HG03135 (cell line): ENCODE measurements around the gene CAMK2D.

ENCODE experiments used
- ATAC-seq: cut with Tn5 transposase; IDR thresholded peaks from one replicate; pipeline ENCODE4 v1.9.1; 2021; ENCODE audit warnings: mild to moderate bottlenecking, moderate library complexity; ENCODE audit not compliant: unreplicated experiment

The CAMK2D gene

GRCh38 chr4:113496698-113497097 is 264.8 kb downstream of the CAMK2D start:
- ATAC-seq, result no peak

GRCh38 chr4:113495790-113496189 is 265.7 kb downstream of the CAMK2D start:
- no peak for ATAC-seq

DNA sequence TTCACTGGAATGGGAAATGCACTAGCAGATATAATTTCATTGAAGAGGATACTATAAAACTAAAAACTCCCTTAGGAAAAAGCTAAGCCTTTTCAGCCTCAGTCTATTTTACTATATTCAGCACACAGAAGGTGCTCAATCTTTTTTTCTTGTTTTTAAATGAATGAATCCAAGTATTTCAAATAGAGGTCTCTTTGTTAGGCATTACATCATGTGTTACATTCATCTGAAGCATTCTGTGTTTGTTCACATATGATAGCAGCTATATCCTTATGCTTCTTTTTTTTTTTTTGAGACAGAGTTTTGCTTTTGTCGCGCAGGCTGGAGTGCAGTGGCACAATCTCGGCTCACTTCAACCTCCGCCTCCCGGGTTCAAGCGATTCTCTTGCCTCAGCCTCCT is 278.4 kb downstream of the CAMK2D start:
- ATAC-seq, result no peak

- ATAC-seq, result no peak
Measured at GRCh38 chr4:113482325-113482724, 279.2 kb downstream of the CAMK2D start.

DNA sequence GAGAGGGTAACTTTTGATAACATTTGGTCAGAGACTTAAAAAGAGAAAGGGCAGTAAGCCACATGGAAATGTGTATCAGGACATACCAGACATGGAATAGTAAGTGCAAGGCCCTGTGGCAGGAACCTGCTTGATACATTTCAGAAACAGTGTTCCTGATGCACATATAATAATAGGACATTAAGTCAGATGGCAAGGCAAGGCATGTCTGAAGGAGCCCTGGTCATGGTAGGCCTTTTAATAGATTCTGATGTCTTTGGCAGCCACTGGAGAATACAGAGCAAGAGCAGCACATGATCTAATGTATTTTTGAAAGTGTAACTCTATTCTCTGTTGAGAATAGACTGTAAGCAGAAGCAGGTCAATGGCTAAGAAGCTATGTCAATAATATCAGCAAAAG is 279.7 kb downstream of the CAMK2D start:
- no peak for ATAC-seq

DNA sequence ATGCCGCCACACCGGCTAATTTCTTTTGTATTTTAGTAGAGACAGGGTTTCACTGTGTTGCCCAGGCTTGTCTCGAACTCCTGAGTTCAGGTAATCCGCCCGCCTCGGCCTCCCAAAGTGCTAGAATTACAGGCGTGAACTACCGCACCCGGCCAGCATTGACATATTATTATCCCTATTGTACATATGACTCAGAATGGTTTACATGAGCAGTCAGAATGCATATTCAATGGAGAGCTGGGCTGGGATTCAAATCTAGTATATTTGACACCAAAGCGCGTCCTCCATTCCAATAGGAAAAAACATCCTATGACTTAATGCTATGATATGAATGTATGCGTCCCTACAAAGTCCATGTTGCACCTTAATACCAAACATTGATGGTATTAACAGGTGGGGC is 281.4 kb downstream of the CAMK2D start:
- ATAC-seq, result no peak

GRCh38 chr4:113478032-113478431 is 283.5 kb downstream of the CAMK2D start:
- ATAC-seq, result no peak

DNA sequence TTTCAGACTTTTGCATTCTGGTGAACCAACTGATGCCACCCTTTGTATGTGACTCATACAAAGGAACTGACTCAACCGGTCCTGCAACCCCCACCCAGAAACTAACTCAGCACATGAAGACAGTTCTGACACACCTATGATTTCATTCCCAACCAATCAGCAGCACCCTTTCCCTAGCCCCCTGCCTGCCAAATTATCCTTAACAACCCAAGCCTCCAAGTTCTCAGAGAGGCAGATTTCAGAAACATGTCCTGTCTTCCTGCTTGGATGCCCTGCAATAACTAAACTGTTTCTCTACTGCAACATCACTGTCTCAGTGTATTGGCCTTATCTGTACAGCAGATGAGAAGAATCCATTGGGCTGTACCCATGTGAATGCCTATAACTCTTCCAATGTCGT is 284.7 kb downstream of the CAMK2D start:
- no peak for ATAC-seq

GRCh38 chr4:113474017-113474416 is 287.5 kb downstream of the CAMK2D start:
- no peak for ATAC-seq

DNA sequence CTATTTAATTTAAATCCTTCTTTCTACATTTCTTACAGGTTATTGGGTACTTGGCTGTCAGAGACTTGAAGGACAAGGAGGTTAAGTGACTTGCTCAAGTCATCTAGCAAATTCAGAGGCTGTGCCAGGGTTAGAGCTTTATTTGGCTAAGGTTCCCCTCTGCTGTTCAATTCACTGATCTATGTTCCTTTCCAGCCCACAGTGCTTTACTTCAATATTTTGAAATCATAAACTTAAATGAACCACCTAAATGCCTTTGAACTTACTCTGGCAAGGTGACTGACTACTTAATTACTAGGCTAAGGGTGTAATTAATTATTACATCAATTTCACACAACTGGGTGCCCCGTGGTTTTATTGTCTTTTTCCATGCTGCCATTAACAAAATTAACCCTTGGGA is 288.7 kb downstream of the CAMK2D start:
- ATAC-seq, result no peak

GRCh38 chr4:113471146-113471860 is 290.2 kb downstream of the CAMK2D start:
- no peak for ATAC-seq

GRCh38 chr4:113469926-113470325 is 291.6 kb downstream of the CAMK2D start:
- no peak for ATAC-seq

DNA sequence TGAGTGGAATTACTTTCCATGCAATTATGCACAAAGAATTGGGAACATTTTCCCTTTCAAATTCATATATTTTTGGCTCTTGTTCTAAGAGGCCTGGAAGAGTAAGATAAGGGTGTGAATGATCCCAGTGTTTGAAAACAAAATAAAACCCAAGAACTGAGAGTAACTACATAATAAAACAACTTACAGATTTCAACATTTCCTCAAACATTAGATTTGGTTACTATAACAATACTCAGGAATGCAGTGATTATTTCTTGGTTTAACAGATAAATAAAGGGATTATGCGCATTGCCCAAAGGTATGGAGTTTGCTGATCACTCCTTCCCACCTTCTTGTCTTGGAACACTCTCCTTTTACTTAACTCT is 292.5 kb downstream of the CAMK2D start:
- ATAC-seq, result no peak

- ATAC-seq, result no peak
Measured at GRCh38 chr4:113468165-113469022, 293.1 kb downstream of the CAMK2D start.

DNA sequence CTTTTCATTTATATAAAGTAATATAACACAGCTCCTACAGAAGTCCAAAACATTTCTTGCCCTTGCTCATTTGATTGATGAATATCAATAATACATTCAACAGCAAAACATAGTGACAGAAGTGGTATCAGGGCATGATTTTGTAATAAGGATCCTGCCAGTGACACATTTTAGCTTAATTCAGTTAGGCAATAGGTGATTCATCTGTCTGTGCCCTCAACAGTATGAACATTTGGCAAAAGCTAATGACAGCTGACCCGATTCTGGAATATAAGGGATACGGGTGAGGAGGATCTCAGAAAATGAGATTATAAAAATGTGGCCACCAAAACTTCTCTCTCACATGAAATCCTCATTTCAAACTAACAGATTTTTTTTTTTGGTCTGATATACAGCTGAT is 294.0 kb downstream of the CAMK2D start:
- ATAC-seq, result no peak

- ATAC-seq, result no peak
Measured at GRCh38 chr4:113462286-113462685, 299.3 kb downstream of the CAMK2D start.

DNA sequence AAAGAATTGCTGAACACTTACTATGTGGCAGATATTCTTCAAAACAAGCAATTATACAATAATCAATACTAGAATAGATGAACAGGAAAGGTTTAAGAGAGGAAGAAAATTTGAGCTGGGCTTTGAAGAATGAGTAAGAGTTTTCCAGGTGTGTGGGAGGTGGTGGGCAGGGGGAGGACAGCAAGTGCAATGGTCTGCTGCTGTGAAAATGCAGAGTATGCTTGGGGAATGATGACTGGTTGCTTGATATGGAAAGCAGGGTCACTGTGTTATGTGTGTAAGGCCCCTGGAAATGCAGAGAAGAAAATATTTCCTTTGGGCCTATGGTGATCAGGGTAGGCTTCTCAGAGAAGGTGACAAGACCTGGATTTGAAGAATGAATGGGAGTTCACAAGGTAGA is 300.3 kb downstream of the CAMK2D start:
- ATAC-seq, result no peak

DNA sequence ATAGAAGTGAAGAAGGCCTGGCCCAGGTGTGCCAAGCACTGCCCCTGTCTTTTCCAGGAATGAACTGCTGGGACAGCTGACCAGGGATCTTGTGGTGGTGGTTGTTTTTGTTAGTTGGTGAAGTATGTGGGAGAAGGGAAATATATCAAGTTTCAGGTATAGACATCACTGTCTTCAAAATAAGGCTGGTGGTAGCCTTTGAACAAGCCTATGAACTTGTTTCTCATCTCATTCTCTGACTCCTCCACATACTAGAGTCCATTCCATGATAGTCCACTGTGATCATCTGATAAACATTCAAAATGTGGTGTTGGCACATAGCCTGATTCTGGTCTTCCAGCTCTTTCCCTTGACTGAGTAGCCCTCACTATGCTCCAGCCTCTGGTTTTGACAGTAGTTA is 303.7 kb downstream of the CAMK2D start:
- no peak for ATAC-seq

DNA sequence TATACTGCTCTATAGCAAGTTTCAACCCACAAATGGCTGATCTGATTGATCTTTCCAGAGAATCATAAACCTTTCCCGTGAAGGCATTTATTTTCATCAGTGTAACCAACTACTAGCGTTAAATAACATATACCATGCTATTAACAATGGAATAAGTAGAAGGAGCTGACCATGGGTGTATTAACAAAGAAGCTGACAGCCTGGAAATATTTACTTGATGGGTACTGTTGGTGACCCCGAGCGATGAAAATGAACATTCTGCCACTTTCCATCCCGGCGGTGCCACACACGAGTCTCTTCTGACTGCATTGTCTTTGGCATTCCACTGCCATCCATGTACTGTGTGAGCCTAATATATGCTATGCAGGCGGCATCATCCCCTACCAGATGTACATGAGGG is 304.4 kb downstream of the CAMK2D start:
- ATAC-seq, result no peak

- no peak for ATAC-seq
Measured at GRCh38 chr4:113455061-113455460, 306.5 kb downstream of the CAMK2D start.

- ATAC-seq, result no peak
Measured at GRCh38 chr4:113452868-113453620, 308.5 kb downstream of the CAMK2D start.

- no peak for ATAC-seq
Measured at GRCh38 chr4:113452152-113452551, 309.4 kb downstream of the CAMK2D start.
